IMR-90 (cell line): Measurements from ENCODE around the gene GTPBP4. TPM values are rescaled to one million over a fixed set of nuclear protein-coding genes. Genes with fewer than 3 reads are reported as not detected.

Source experiments
- ATAC-seq: fragments of 200-7000 bp; cut with Tn5 transposase; 2 replicates; pipeline ENCODE4 v1.9.1; 2020; ENCODE audit warnings: low read depth, mild to moderate bottlenecking, moderate library complexity
- BruUV-seq: library from RNA; stranded (reverse); fragments of 400-500 nt; replicated peaks from 2 replicates; lab custom pipeline; 2021; lab: Mats Ljungman, UMichigan
- CTCF ChIA-PET: fragments of 300-600 bp; formaldehyde crosslinking; extraction: SDS; loops from one replicate; lab custom pipeline; 2021; ENCODE audit warnings: antibody characterized with exemption; lab: Yijun Ruan, JAX
- POLR2A ChIA-PET: fragments of 300-600 bp; sonication (Branson Sonifier 250); formaldehyde crosslinking; loops from one replicate; lab custom pipeline; 2022; ENCODE audit warnings: antibody characterized with exemption; ENCODE audit not compliant: unreplicated experiment; lab: Charles Lee
- DNase-seq: peaks from one replicate; pipeline ENCODE4 v3.0.0; 2013
- H2AFZ ChIP-seq: replicated peaks from 2 replicates; pipeline ENCODE3; 2013; ENCODE audit warnings: low read length, mild to moderate bottlenecking; ENCODE audit not compliant: poor library complexity
- H2AK5ac ChIP-seq: 2 replicates; pipeline ENCODE4 v1.6.1; 2013; ENCODE audit warnings: low read depth, low read length, inconsistent platforms
- H2AK9ac ChIP-seq: replicated peaks from 2 replicates; pipeline ENCODE3; 2013; ENCODE audit warnings: mild to moderate bottlenecking, low read depth, low read length, moderate library complexity; ENCODE audit not compliant: poor library complexity
- H2BK120ac ChIP-seq: 2 replicates; pipeline ENCODE4 v1.6.1; 2013; ENCODE audit warnings: low read depth, low read length, inconsistent platforms
- H2BK15ac ChIP-seq: 3 replicates; pipeline ENCODE4 v1.6.1; 2013; ENCODE audit warnings: low read depth, low read length, inconsistent platforms
- H2BK20ac ChIP-seq: 2 replicates; pipeline ENCODE4 v1.6.1; 2013; ENCODE audit warnings: low read depth, mild to moderate bottlenecking, inconsistent platforms, low read length, moderate library complexity
- H2BK5ac ChIP-seq: 2 replicates; pipeline ENCODE4 v1.6.1; 2013; ENCODE audit warnings: mild to moderate bottlenecking, low read depth, low read length, inconsistent platforms; ENCODE audit not compliant: poor library complexity, severe bottlenecking
- H3K14ac ChIP-seq: replicated peaks from 2 replicates; pipeline ENCODE4 v1.6.1; 2013; ENCODE audit warnings: low read depth, low read length, inconsistent platforms
- H3K18ac ChIP-seq: 2 replicates; pipeline ENCODE4 v1.6.1; 2013; ENCODE audit warnings: low read depth, low read length, control low read depth
- H3K23ac ChIP-seq: 2 replicates; pipeline ENCODE4 v1.6.1; 2013; ENCODE audit warnings: low read depth, low read length, inconsistent platforms
- H3K27ac ChIP-seq: 2 replicates; pipeline ENCODE4 v1.5.1; 2013; ENCODE audit warnings: mild to moderate bottlenecking, control low read depth, low read length; ENCODE audit not compliant: insufficient read depth
- H3K27me3 ChIP-seq: 2 replicates; pipeline ENCODE4 v1.6.1; 2013; ENCODE audit warnings: low read length; ENCODE audit not compliant: control insufficient read depth, insufficient read depth
- H3K36me3 ChIP-seq: 2 replicates; pipeline ENCODE4 v1.6.1; 2013; ENCODE audit warnings: low read length, mixed read lengths; ENCODE audit not compliant: control insufficient read depth, insufficient read depth
- H3K4ac ChIP-seq: 2 replicates; pipeline ENCODE4 v1.6.1; 2013; ENCODE audit warnings: low read depth, low read length, inconsistent platforms
- H3K4me1 ChIP-seq: 2 replicates; pipeline ENCODE4 v1.6.1; 2013; ENCODE audit warnings: low read length, mixed read lengths; ENCODE audit not compliant: control insufficient read depth, insufficient read depth
- H3K4me2 ChIP-seq: 2 replicates; pipeline ENCODE4 v1.6.1; 2013; ENCODE audit warnings: low read depth, mild to moderate bottlenecking, control low read depth, low read length, moderate library complexity
- H3K4me3 ChIP-seq: 2 replicates; pipeline ENCODE4 v1.5.1; 2013; ENCODE audit warnings: low read depth, mild to moderate bottlenecking, control low read depth, low read length, moderate library complexity; ENCODE audit not compliant: insufficient read depth
- H3K56ac ChIP-seq: 2 replicates; pipeline ENCODE4 v1.6.1; 2013; ENCODE audit warnings: low read length, inconsistent platforms; ENCODE audit not compliant: insufficient read depth; ENCODE audit errors: extremely low read depth
- H3K79me1 ChIP-seq, 2 experiments: 2 replicates each; pipeline ENCODE4 v1.6.1; 2013; ENCODE audit warnings: low read length in 2 of 2, inconsistent platforms in 1 of 2, low read depth in 1 of 2
- H3K9ac ChIP-seq: 2 replicates; pipeline ENCODE4 v1.6.1; 2013; ENCODE audit warnings: low read depth, low read length, control low read depth
- H3K9me1 ChIP-seq: 2 replicates; pipeline ENCODE4 v1.6.1; 2013; ENCODE audit warnings: low read length, inconsistent platforms; ENCODE audit not compliant: insufficient read depth
- H3K9me3 ChIP-seq: 2 replicates; pipeline ENCODE4 v1.6.1; 2013; ENCODE audit warnings: low read length; ENCODE audit not compliant: control insufficient read depth, insufficient read depth
- H4K20me1 ChIP-seq: 2 replicates; pipeline ENCODE4 v1.6.1; 2013; ENCODE audit warnings: low read length, inconsistent platforms; ENCODE audit not compliant: insufficient read depth
- H4K5ac ChIP-seq: 2 replicates; pipeline ENCODE4 v1.6.1; 2013; ENCODE audit warnings: mild to moderate bottlenecking, low read depth, low read length, control low read depth
- H4K8ac ChIP-seq, 2 experiments: 2 replicates each; pipeline ENCODE4 v1.6.1; 2013; ENCODE audit warnings: low read depth in 2 of 2, low read length in 2 of 2, control low read depth in 1 of 2, inconsistent platforms in 1 of 2
- H4K91ac ChIP-seq: 2 replicates; pipeline ENCODE4 v1.6.1; 2013; ENCODE audit warnings: low read depth, low read length, inconsistent platforms; ENCODE audit not compliant: insufficient read depth
- BHLHE40 ChIP-seq: fragments of 150-350 bp; IDR thresholded peaks from 2 replicates; pipeline ENCODE4 v1.6.1; 2016; ENCODE audit warnings: mild to moderate bottlenecking, low read depth, low read length
- CEBPB ChIP-seq: IDR thresholded peaks from 2 replicates; pipeline ENCODE4 v1.6.1; 2012; ENCODE audit warnings: low read depth, low read length, improper control_type of control experiment
- CHD1 ChIP-seq: IDR thresholded peaks from 2 replicates; pipeline ENCODE4 v1.6.1; 2012; ENCODE audit warnings: low read depth, low read length, improper control_type of control experiment
- ELK1 ChIP-seq: fragments of 150-350 bp; IDR thresholded peaks from 2 replicates; pipeline ENCODE4 v1.6.1; 2016; ENCODE audit warnings: low read depth, mild to moderate bottlenecking, low read length, moderate library complexity, borderline replicate concordance
- FOS ChIP-seq: fragments of 150-350 bp; IDR thresholded peaks from 2 replicates; pipeline ENCODE4 v1.6.1; 2016; ENCODE audit warnings: low read depth, low read length
- MAFK ChIP-seq: IDR thresholded peaks from 2 replicates; pipeline ENCODE4 v1.6.1; 2012; ENCODE audit warnings: low read depth, low read length, improper control_type of control experiment
- MAZ ChIP-seq: IDR thresholded peaks from 2 replicates; pipeline ENCODE4 v1.6.1; 2012; ENCODE audit warnings: low read depth, mild to moderate bottlenecking, low read length, improper control_type of control experiment, moderate library complexity, borderline replicate concordance
- MXI1 ChIP-seq: IDR thresholded peaks from 2 replicates; pipeline ENCODE4 v1.6.1; 2012; ENCODE audit warnings: low read depth, mild to moderate bottlenecking, low read length, moderate library complexity, borderline replicate concordance
- NFE2L2 ChIP-seq: fragments of 150-350 bp; IDR thresholded peaks from 2 replicates; pipeline ENCODE4 v1.6.1; 2016; ENCODE audit warnings: low read depth, mild to moderate bottlenecking, low read length
- POLR2A ChIP-seq: IDR thresholded peaks from 2 replicates; pipeline ENCODE4 v1.6.1; 2012; ENCODE audit warnings: mild to moderate bottlenecking, low read depth, low read length
- RAD21 ChIP-seq: IDR thresholded peaks from 2 replicates; pipeline ENCODE4 v1.6.1; 2012; ENCODE audit warnings: low read length, improper control_type of control experiment
- RCOR1 ChIP-seq: IDR thresholded peaks from 2 replicates; pipeline ENCODE4 v1.6.1; 2012; ENCODE audit warnings: mild to moderate bottlenecking, low read length, improper control_type of control experiment; ENCODE audit not compliant: insufficient replicate concordance
- RFX5 ChIP-seq: IDR thresholded peaks from 2 replicates; pipeline ENCODE4 v1.8.0; 2012; ENCODE audit warnings: low read depth, mild to moderate bottlenecking, low read length, moderate library complexity
- USF2 ChIP-seq: fragments of 150-350 bp; IDR thresholded peaks from 2 replicates; pipeline ENCODE4 v1.6.1; 2017; ENCODE audit warnings: mild to moderate bottlenecking, antibody characterized with exemption, low read length, low read depth
- WGBS, 2 experiments: methylation state at CpG; one replicate each; pipeline versions ENCODE4 v1.1.5 to v1.1.7; 2013; ENCODE audit warnings: missing lambda C conversion rate in 2 of 2; ENCODE audit not compliant: insufficient read length in 1 of 2; ENCODE audit errors: extremely low coverage in 2 of 2; 5-methylcytosine and 5-hydroxymethylcytosine counted together
- dilution Hi-C: fragments of 300-500 bp; cut with HindIII; formaldehyde crosslinking; loops from one replicate; pipeline ENCODE4 v1.14.3; 2018; ENCODE audit warnings: low sequenced_read_pairs; ENCODE audit not compliant: unreplicated experiment
- in situ Hi-C: fragments of 300-500 bp; cut with MboI; formaldehyde crosslinking; loops from 3 replicates; pipeline ENCODE4 v1.14.3; 2019; ENCODE audit warnings: low sequenced_read_pairs, inconsistent platforms, mixed read lengths
- intact Hi-C: fragments of 100-400 bp; cut with micrococcal nuclease; formaldehyde crosslinking; loops from 2 replicates; pipeline ENCODE4 v1.10.0; 2022
- polyA plus RNA-seq, 3 experiments: library from polyadenylated mRNA; depleted of rRNA; stranded (reverse); fragments of >200 nt; gene quantifications; 2 replicates each; pipeline ENCODE4 v1.2.3, GENCODE V29; 2012; ENCODE audit warnings: low replicate concordance in 1 of 3
- total RNA-seq: library from RNA; depleted of rRNA; stranded (reverse); fragments of >200 nt; gene quantifications from 2 replicates; pipeline ENCODE4 v1.2.3, GENCODE V29; 2012

Gene GTPBP4
- total and polyA plus RNA-seq, 2 of the 4 experiments (the other 2 are of a cell fraction) = 46.2 to 48.6 TPM

GRCh38 chr10:1044146-1044545 is 55.9 kb downstream of the GTPBP4 start:
- Histone ChIP-seq H3K27ac (no peak overlapping the region), H3K36me3 (peaks cover 11% of the 10 kb centered on the region), H3K56ac (no peak overlapping the region), H4K8ac (no peak overlapping the region), H4K20me1 (peaks cover 30% of the 10 kb centered on the region), H2BK5ac (no peak overlapping the region), H3K18ac (no peak overlapping the region), H4K91ac (no peak overlapping the region), H2AFZ (no peak overlapping the region), H3K9me1 (peaks cover 8% of the 10 kb centered on the region; the same call in 1 of the 2 replicates), H3K4ac (no peak overlapping the region), H3K9me3 (no peaks in the 10 kb centered on the region), H3K23ac (no peak overlapping the region), H2AK5ac (no peak overlapping the region), H2BK20ac (no peak overlapping the region), H3K9ac (no peak overlapping the region), H3K14ac (no peak overlapping the region), H4K5ac (no peak overlapping the region), H3K27me3 (no peaks in the 10 kb centered on the region), H2BK120ac (no peak overlapping the region), H3K79me1 (peaks cover 18 to 46% of the 10 kb centered on the region in 2 experiments), H2AK9ac (no peak overlapping the region), H2BK15ac (no peak overlapping the region), H3K4me1 (peaks cover 2% of the 10 kb centered on the region; the same call in 1 of the 2 replicates), H3K4me2 (no peak overlapping the region), H3K4me3 (no peak overlapping the region)
- POLR2A ChIA-PET = no interaction called here
- DNase-seq (no peak), ATAC-seq (no peak)
- WGBS, 2 experiments = 70% methylated on average over 2 of the region's 4 CpGs; no CpG with 5 or more reads in 1 of the 2 experiments
- dilution Hi-C loops (no loop called here), in situ Hi-C loops (no loop called here), intact Hi-C loops (no loop called here)
- TF ChIP-seq RAD21 (no peak), ELK1 (no peak), RFX5 (no peak), MAZ (no peak), POLR2A (no peak; the same call in 1 of the 2 replicates), RCOR1 (no peak), BHLHE40 (no peak), FOS (no peak), NFE2L2 (no peak), MXI1 (no peak), MAFK (no peak), CEBPB (no peak), CHD1 (no peak), USF2 (no peak)
- BruUV-seq = no TSS peak
- CTCF ChIA-PET = no interaction called here
